ENCODE results near the gene IFT81. TPM values are rescaled to one million over a fixed set of nuclear protein-coding genes. Genes with fewer than 3 reads are reported as not detected.

The IFT81 gene
- total RNA-seq, 1 experiment from 2014 or later = 9.0 TPM

DNA sequence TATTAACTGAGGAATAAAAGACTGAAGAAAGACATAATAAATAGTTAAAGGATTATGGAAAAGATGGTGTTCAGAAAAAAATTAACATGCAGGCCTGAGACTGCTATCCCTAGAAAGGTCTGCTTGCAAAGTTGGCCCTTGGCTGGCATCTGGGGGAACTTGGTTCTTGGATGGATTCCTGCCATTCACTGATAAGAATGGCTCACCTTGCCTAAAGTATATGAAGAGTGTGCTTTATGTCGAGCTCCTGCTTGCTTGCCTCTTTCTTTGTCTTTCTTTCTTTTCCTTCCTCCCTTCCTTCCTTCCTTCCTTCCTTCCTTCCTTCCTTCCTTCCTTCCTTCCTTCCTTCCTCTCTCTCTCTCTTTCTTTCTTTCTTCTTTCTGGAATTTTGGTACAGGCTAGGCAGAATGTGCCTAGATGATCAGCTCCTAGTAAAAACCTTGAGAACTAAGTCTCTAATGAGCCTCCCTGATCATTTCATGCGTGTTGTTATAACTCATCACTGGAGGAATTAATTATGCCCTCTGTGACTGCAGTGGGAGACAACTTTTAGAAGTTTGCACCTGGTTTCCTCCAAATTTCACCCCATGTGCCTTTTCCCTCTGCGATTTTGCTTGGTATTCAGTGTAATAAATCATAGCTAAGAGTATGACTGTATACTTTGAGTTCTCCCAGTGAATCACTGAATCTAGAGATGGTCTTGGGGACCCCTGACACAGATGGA, 44.7 kb downstream of the IFT81 start:
- Histone ChIP-seq H4K20me1 (ENCODE audit: insufficient read depth) (no peaks in the 10 kb centered on the region), H3K27me3 (ENCODE audit: insufficient read depth, low read length) (no peaks in the 10 kb centered on the region), H3K9me3 (ENCODE audit: control insufficient read depth in 1 of 2, insufficient read depth in 1 of 2, low read depth in 1 of 2, low read length in 2 of 2) (no peaks in the 10 kb centered on the region), H3K4me3 (replicated peaks in 1 of 2; ENCODE audit: low read depth in 1 of 2, low read length in 2 of 2) (no peak overlapping the region), H3K79me2 (ENCODE audit: insufficient read depth, low read length) (no peaks in the 10 kb centered on the region), H3K9ac (ENCODE audit: low read length) (no peak overlapping the region), H3K4me1 (ENCODE audit: control insufficient read depth in 1 of 2, insufficient read depth in 2 of 2, low read length in 2 of 2) (no peaks in the 10 kb centered on the region), H3K4me2 (ENCODE audit: low read length) (no peak overlapping the region), H2AFZ (ENCODE audit: low read depth, low read length, poor library complexity, severe bottlenecking) (no peak overlapping the region), H3K9me2 (ENCODE audit: insufficient read depth) (no peaks in the 10 kb centered on the region), H3K27ac (ENCODE audit: low read depth, low read length) (no peak overlapping the region), H3K36me3 (ENCODE audit: control insufficient read depth in 1 of 2, insufficient read depth in 2 of 2, low read length in 2 of 2) (no peaks in the 10 kb centered on the region)
- DNase-seq (ENCODE audit: low read depth, low spot score) (no peak), ATAC-seq (no peak)
- no peak for TF ChIP-seq ZFX (IDR thresholded peaks at IDR 0.05)
- TF ChIP-seq TCF7L2 (IDR thresholded peaks at IDR 0.05; ENCODE audit: borderline replicate concordance, extremely low read depth, insufficient read depth, insufficient read length) = no peak
- TF ChIP-seq RAD21 (IDR thresholded peaks at IDR 0.05; ENCODE audit: low read depth) = no peak
- no peak for TF ChIP-seq JUND (IDR thresholded peaks at IDR 0.05)
- no peak for TF ChIP-seq EGR1 (IDR thresholded peaks at IDR 0.05; ENCODE audit: low read depth)
- TF ChIP-seq YY1 (IDR thresholded peaks at IDR 0.05; ENCODE audit: extremely low read depth, insufficient replicate concordance, low read depth, low read length) = no peak
- TF ChIP-seq SIN3A (IDR thresholded peaks at IDR 0.05; ENCODE audit: low read depth) = no peak
- no peak for TF ChIP-seq FOSL1 (IDR thresholded peaks at IDR 0.05; ENCODE audit: low read depth)
- no peak for TF ChIP-seq REST (IDR thresholded peaks at IDR 0.05; ENCODE audit: low read depth)
- TF ChIP-seq SRF (IDR thresholded peaks at IDR 0.05; ENCODE audit: low read depth) = no peak
- TF ChIP-seq, protein P1, sequence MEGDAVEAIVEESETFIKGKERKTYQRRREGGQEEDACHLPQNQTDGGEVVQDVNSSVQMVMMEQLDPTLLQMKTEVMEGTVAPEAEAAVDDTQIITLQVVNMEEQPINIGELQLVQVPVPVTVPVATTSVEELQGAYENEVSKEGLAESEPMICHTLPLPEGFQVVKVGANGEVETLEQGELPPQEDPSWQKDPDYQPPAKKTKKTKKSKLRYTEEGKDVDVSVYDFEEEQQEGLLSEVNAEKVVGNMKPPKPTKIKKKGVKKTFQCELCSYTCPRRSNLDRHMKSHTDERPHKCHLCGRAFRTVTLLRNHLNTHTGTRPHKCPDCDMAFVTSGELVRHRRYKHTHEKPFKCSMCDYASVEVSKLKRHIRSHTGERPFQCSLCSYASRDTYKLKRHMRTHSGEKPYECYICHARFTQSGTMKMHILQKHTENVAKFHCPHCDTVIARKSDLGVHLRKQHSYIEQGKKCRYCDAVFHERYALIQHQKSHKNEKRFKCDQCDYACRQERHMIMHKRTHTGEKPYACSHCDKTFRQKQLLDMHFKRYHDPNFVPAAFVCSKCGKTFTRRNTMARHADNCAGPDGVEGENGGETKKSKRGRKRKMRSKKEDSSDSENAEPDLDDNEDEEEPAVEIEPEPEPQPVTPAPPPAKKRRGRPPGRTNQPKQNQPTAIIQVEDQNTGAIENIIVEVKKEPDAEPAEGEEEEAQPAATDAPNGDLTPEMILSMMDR (IDR thresholded peaks at IDR 0.05 in 2 of 3, conservative IDR thresholded peaks at IDR 0.05 in 1 of 3; ENCODE audit: borderline replicate concordance in 1 of 3, insufficient read depth in 1 of 3, low read depth in 2 of 3, low read length in 2 of 3) = no peak
- TF ChIP-seq EZH2 (IDR thresholded peaks at IDR 0.05) = no peak
- TF ChIP-seq POLR2AphosphoS5 (IDR thresholded peaks at IDR 0.05; ENCODE audit: low read depth, low read length) = no peak
- TF ChIP-seq ZNF274 (IDR thresholded peaks at IDR 0.05; ENCODE audit: low read depth, low read length) = no peak
- TF ChIP-seq CBX3 (IDR thresholded peaks at IDR 0.05; ENCODE audit: low read depth) = no peak
- TF ChIP-seq POLR2A (IDR thresholded peaks at IDR 0.05; ENCODE audit: borderline replicate concordance, extremely low read depth, insufficient read depth, insufficient read length) = no peak
- BruUV-seq (replicated peaks) = no TSS peak
- RAD21 ChIA-PET (ENCODE audit: low non-redundant PET in 1 of 2, low total read pairs in 2 of 2, uncharacterized antibody in 2 of 2, unreplicated experiment in 2 of 2) = no interaction called here
- CTCF ChIA-PET = no interaction called here
- intact Hi-C loops (cut with micrococcal nuclease) = no loop called here
- POLR2A ChIA-PET = no interaction called here

Data from HCT116 (cell line).